Testis (tissue), 2 donors: ENCODE measurements around the gene RSPH10B2.
"Not testable (repeated sequence)": the region's sequence is repeated elsewhere in the genome, so short reads cannot be mapped to it uniquely, and the experiment has no call there.

Experiments used
- CTCF ChIP-seq, 3 experiments: fragments of 450-650 bp in 2 of 3; fragments of 200-600 bp in 1 of 3; sonication (generic) in 1 of 3; IDR thresholded peaks; one replicate each; pipeline ENCODE4 v1.5.1; 2016 to 2019; ENCODE audit warnings: antibody characterized with exemption in 3 of 3, mild to moderate bottlenecking in 2 of 3, moderate library complexity in 1 of 3
- POLR2A ChIP-seq: fragments of 450-650 bp; IDR thresholded peaks from one replicate; pipeline ENCODE4 v1.6.1; 2017; ENCODE audit warnings: antibody characterized with exemption, mild to moderate bottlenecking, moderate library complexity

- TF ChIP-seq CTCF (IDR thresholded peaks at IDR 0.05); POLR2A: not testable (repeated sequence)
Observed at GRCh38 chr7:6830026-6830425, 76.1 kb downstream of the RSPH10B2 start.
